Parathyroid adenoma (tissue), 2 donors: ENCODE results near the gene TMEM63B.

Experiments used
- H2AFZ ChIP-seq: fragments of 300-600 bp; sonication (generic); one replicate; pipeline ENCODE4 v1.7.0; 2017; ENCODE audit warnings: antibody characterized with exemption, mild to moderate bottlenecking
- H3K27ac ChIP-seq: fragments of 300-600 bp; sonication (generic); one replicate; pipeline ENCODE4 v1.7.0; 2017
- H3K27me3 ChIP-seq: fragments of 300-600 bp; sonication (generic); one replicate; pipeline ENCODE4 v1.7.0; 2017; ENCODE audit warnings: low read length; ENCODE audit not compliant: control insufficient read depth, insufficient read depth
- H3K36me3 ChIP-seq: fragments of 300-600 bp; sonication (generic); one replicate; pipeline ENCODE4 v1.7.0; 2017; ENCODE audit warnings: low read length; ENCODE audit not compliant: control insufficient read depth, insufficient read depth
- H3K4me1 ChIP-seq: fragments of 300-600 bp; sonication (generic); one replicate; pipeline ENCODE4 v1.7.0; 2017; ENCODE audit warnings: control low read depth
- H3K4me2 ChIP-seq: fragments of 300-600 bp; sonication (generic); one replicate; pipeline ENCODE4 v1.7.0; 2017; ENCODE audit warnings: low read length
- H3K4me3 ChIP-seq: fragments of 300-600 bp; sonication (generic); one replicate; pipeline ENCODE4 v1.7.0; 2017; ENCODE audit warnings: low read depth, low read length
- H3K79me2 ChIP-seq: fragments of 300-600 bp; sonication (generic); one replicate; pipeline ENCODE4 v1.7.0; 2017; ENCODE audit warnings: control low read depth
- H3K9ac ChIP-seq: fragments of 300-600 bp; sonication (generic); one replicate; pipeline ENCODE4 v1.7.0; 2017; ENCODE audit warnings: mild to moderate bottlenecking
- H3K9me3 ChIP-seq: fragments of 300-600 bp; sonication (generic); one replicate; pipeline ENCODE4 v1.7.0; 2017; ENCODE audit warnings: low read length; ENCODE audit not compliant: control insufficient read depth
- CTCF ChIP-seq: fragments of 300-600 bp; sonication (generic); IDR thresholded peaks from one replicate; pipeline ENCODE4 v1.7.0; 2017; ENCODE audit warnings: antibody characterized with exemption, mild to moderate bottlenecking
- donor health status: primary hyperparathyroidism.

Gene TMEM63B

GRCh38 chr6:44150317-44150917 lies 23.1 kb downstream of the TMEM63B start:
- no peak overlapping the region for H3K4me2 ChIP-seq
- H3K79me2 ChIP-seq, result no peaks in the 10 kb centered on the region
- TF ChIP-seq CTCF, result no peak
- no peak overlapping the region for H3K9ac ChIP-seq
- H3K27ac ChIP-seq, result no peak overlapping the region
- no peaks in the 10 kb centered on the region for H3K36me3 ChIP-seq
- no peaks in the 10 kb centered on the region for H3K27me3 ChIP-seq
- H3K9me3 ChIP-seq, result no peaks in the 10 kb centered on the region
- no peak overlapping the region for H3K4me3 ChIP-seq
- H3K4me1 ChIP-seq, result no peaks in the 10 kb centered on the region
- H2AFZ ChIP-seq, result no peak overlapping the region

- Histone ChIP-seq H3K9me3 (no peaks in the 10 kb centered on the region), H3K27me3 (no peaks in the 10 kb centered on the region), H3K27ac (no peak overlapping the region), H3K9ac (no peak overlapping the region), H3K79me2 (no peaks in the 10 kb centered on the region), H3K4me2 (no peak overlapping the region), H2AFZ (peak overlapping the region; percentile 19), H3K4me1 (no peaks in the 10 kb centered on the region), H3K36me3 (no peaks in the 10 kb centered on the region), H3K4me3 (no peak overlapping the region)
- peak; percentile 100 for TF ChIP-seq CTCF
Measured at GRCh38 chr6:44151348-44152108, 24.2 kb downstream of the TMEM63B start.

- Histone ChIP-seq H3K27ac (no peak overlapping the region), H3K36me3 (no peaks in the 10 kb centered on the region), H3K9me3 (no peaks in the 10 kb centered on the region), H3K4me1 (no peaks in the 10 kb centered on the region), H2AFZ (no peak overlapping the region), H3K79me2 (no peaks in the 10 kb centered on the region), H3K27me3 (no peaks in the 10 kb centered on the region), H3K9ac (no peak overlapping the region), H3K4me2 (no peak overlapping the region), H3K4me3 (no peak overlapping the region)
- no peak for TF ChIP-seq CTCF
Measured at GRCh38 chr6:44152109-44152461, 24.7 kb downstream of the TMEM63B start.

- Histone ChIP-seq H3K27me3 (no peaks in the 10 kb centered on the region), H3K9ac (no peak overlapping the region), H3K79me2 (no peaks in the 10 kb centered on the region), H3K36me3 (no peaks in the 10 kb centered on the region), H3K4me1 (no peaks in the 10 kb centered on the region), H2AFZ (no peak overlapping the region), H3K4me2 (no peak overlapping the region), H3K9me3 (no peaks in the 10 kb centered on the region), H3K27ac (no peak overlapping the region), H3K4me3 (no peak overlapping the region)
- TF ChIP-seq CTCF, result no peak
Measured at GRCh38 chr6:44152533-44152932, 25.2 kb downstream of the TMEM63B start.

GRCh38 chr6:44154067-44154466 lies 26.7 kb downstream of the TMEM63B start:
- H3K4me1 ChIP-seq, result no peaks in the 10 kb centered on the region
- TF ChIP-seq CTCF, result no peak

More at GRCh38 chr6:44154067-44154466, 26.7 kb downstream of the TMEM63B start:
- no peak overlapping the region for H3K4me2 ChIP-seq
- no peak overlapping the region for H3K27ac ChIP-seq
- no peaks in the 10 kb centered on the region for H3K9me3 ChIP-seq
- no peaks in the 10 kb centered on the region for H3K27me3 ChIP-seq
- no peaks in the 10 kb centered on the region for H3K36me3 ChIP-seq
- H3K79me2 ChIP-seq, result no peaks in the 10 kb centered on the region
- no peak overlapping the region for H3K9ac ChIP-seq
- H3K4me3 ChIP-seq, result no peak overlapping the region
- no peak overlapping the region for H2AFZ ChIP-seq
